HG03469 (cell line): ENCODE results near the gene G6PC1.
"Not testable (repeated sequence)": the region's sequence is repeated elsewhere in the genome, so short reads cannot be mapped to it uniquely, and the experiment has no call there.

ENCODE experiments used
- ATAC-seq: cut with Tn5 transposase; IDR thresholded peaks from one replicate; pipeline ENCODE4 v1.9.1; 2021; ENCODE audit warnings: mild to moderate bottlenecking, moderate library complexity, moderate number of reproducible peaks; ENCODE audit not compliant: unreplicated experiment

G6PC1 gene

DNA sequence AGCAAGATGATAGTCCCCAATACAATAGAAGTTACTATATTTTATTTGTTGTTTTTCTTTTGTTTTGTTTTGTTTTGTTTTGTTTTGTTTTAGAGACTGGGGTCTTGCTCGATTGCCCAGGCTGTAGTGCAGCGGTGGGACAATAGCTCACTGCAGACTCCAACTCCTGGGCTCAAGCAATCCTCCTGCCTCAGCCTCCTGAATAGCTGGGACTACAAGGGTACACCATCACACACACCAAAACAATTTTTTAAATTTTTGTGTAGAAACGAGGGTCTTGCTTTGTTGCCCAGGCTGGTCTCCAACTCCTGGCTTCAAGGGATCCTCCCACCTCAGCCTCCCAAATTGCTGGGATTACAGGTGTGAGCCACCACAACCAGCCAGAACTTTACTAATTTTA lies 618 bp upstream of the G6PC1 start:
- not testable (repeated sequence) for ATAC-seq

DNA sequence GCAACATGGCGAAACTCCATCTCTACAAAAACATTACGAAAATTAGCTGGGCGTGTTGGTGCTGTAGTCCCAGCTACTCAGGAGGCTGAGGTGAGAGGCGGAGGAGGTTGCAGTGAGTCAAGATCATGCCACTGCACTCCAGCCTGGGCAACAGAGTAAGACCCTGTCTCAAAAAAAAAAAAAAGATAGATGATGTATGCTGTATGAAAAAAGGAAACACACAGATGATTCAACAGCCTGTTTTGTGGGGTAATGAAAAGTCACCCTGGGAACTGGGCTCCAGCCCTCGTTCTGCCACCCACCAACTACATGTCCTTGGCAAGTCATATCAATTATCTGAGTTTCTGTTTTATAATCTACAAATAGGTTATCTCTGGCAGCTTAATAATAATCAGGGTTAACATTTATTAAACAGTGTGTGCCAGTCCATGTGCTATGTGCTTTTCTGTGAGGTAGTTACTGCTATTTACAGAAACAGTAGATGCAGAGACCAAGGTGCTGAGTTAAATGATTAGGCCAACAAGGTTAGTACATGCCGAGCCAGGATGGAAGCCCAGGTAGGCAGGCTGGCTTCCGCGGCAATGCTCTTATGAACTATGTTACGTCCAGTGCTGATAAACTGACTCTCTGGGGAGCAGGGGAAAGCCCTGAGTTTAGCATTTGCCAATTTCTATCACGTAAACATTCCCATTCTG lies 1.1 kb downstream of the G6PC1 start:
- no peak for ATAC-seq

DNA sequence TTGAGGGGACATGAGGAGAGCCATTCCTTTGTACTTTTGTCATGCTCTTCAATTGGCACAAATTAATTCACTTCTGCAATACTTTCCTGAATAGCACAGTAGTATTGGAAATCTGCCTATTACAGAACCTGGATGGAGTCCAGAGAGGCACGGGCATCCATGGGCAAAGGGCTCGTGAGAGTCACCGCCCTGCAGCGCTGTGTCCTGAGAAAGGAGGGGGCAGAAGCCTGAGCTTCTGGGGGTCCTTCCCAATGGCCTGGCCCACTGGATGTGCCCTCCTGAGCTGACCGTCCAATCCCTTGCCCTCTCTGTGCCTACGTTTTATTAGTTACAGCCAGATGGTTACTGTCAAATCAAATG lies 3.5 kb downstream of the G6PC1 start:
- ATAC-seq = no peak

- no peak for ATAC-seq
Observed at GRCh38 chr17:42906772-42907446, 6.3 kb downstream of the G6PC1 start.

DNA sequence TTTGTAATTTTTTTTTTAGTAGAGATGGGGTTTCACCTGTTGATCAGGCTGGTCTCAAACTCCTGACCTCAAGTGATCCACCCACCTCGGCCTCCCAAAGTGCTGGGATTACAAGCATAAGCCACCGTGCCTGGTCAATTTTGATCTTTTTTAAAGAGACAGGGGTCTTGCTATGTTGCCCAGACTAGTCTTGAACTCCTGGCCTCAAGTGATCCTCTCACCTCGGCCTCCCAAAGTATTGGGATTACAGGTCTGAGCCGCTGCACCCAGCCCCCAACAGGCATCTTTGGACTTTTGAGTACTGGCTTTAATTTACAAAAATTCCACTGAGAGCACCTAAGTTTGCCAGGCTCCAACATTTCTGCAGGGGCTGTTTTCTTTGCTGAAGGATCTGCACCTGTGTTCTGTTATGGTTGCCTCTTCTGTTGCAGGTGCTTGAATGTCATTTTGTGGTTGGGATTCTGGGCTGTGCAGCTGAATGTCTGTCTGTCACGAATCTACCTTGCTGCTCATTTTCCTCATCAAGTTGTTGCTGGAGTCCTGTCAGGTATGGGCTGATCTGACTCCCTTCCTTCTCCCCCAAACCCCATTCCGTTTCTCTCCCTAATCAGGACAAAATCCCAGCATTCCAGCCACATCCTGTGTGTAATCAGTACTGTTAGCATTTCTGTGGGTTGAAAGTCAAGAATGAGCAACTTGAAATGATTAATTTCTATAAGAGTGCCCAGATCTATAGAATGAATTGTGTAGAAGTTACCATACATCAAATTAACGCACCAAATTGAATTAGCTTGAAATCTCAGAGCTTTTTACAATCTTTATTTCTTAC lies 8.5 kb downstream of the G6PC1 start:
- ATAC-seq = no peak

GRCh38 chr17:42913522-42913921 lies 12.9 kb downstream of the G6PC1 start:
- ATAC-seq = no peak

GRCh38 chr17:42913981-42914617 lies 13.5 kb downstream of the G6PC1 start:
- no peak for ATAC-seq

- not testable (repeated sequence) for ATAC-seq
Observed at GRCh38 chr17:42915288-42915687, 14.7 kb downstream of the G6PC1 start.

- ATAC-seq = not testable (repeated sequence)
Observed at GRCh38 chr17:42916388-42917235, 16.0 kb downstream of the G6PC1 start.

- no peak for ATAC-seq
Observed at GRCh38 chr17:42917236-42917603, 16.6 kb downstream of the G6PC1 start.

GRCh38 chr17:42918902-42919521 lies 18.4 kb downstream of the G6PC1 start:
- ATAC-seq = no peak

GRCh38 chr17:42919522-42920077 lies 19.0 kb downstream of the G6PC1 start:
- ATAC-seq = not testable (repeated sequence)

DNA sequence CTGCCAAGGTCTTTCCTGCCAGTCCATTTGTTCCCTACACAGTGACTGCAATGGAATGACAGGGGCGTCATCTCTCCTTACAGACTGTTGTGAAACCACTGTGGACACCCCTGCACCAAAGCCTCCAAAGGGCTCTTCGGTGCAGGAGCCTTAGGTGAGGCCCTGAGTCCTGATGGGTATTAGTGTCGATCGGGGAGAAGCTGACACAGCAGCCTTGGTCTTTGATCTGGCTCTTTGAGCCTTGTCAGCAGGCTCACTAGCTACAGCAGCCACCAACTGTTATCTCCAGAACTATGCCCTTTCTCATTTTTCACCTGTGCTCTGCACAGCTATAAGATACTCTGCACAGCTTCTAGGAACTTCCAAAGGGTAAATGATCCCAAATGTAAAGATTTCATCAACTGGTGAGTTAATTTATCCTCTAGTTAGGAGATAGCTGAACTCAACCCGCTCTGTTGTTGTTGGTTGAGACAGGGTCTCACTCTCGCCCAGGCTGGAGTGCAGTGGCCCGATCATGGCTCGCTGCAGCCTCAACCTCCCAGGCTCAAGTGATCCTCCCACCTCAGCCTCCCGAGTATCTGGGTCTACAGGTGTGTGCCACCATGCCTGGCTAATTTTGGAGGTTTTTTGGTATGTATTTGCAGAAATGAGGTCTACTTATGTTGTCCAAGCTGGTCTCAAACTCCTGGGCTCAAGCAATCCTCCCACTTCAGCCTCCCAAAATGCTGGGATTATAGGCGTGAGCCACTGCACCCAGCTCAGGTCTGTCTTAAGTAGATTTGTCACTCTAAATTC lies 19.7 kb downstream of the G6PC1 start:
- ATAC-seq = no peak

GRCh38 chr17:42920922-42921321 lies 20.3 kb downstream of the G6PC1 start:
- ATAC-seq = no peak

DNA sequence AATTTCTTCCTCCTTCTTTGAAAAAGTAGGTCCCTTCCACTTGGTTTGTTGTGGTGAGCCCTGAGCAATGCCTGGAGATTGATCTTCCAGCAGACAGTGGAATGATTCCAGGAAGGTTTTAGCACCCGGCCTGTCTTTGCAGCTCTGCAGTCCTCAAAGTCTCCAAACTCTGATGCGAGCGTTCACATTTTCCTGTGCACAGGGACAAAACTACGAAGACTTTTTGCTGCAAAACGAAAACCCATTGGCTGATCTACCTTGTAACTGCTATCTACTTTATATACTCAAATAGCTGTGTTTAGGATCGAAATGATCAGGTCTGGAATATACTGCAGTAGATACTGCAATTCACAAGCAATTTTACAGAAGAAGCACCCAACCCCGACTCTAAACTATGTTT lies 21.7 kb downstream of the G6PC1 start:
- ATAC-seq = no peak

- ATAC-seq = not testable (repeated sequence)
Observed at GRCh38 chr17:42923472-42923871, 22.9 kb downstream of the G6PC1 start.

DNA sequence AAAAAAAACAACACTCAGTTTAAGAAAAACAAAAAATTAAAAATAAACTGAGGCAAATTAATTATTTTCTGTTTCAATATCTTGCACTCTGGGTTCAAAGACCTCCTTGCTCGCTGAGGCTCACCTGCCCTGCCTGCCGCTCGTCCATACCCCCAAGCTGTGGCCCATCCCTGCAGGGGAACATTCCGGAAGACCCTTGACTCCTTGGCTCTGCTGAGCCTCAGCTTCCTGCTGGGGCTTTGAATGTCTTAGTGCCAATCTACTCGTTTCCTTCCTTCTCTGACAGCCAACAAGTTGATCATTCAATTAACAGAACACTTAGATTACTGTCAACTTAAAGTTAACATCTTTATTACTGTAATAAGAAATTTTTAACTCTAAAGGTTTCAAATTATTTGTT lies 24.3 kb downstream of the G6PC1 start:
- no peak for ATAC-seq

GRCh38 chr17:42928714-42929496 lies 28.3 kb downstream of the G6PC1 start:
- ATAC-seq = no peak
